MM.1S (cell line): ENCODE data around the gene SESTD1.

Experiments
- DNase-seq: peaks from one replicate; pipeline ENCODE4 v3.0.0-alpha.2; 2015
- H2AFZ ChIP-seq: fragments of 300-600 bp; sonication (generic); 2 replicates; pipeline ENCODE4 v1.6.0; 2016; ENCODE audit warnings: antibody characterized with exemption, low read length
- H3F3A ChIP-seq: fragments of 300-600 bp; sonication (generic); 2 replicates; pipeline ENCODE4 v1.6.1; 2016; ENCODE audit warnings: mild to moderate bottlenecking, antibody characterized with exemption, low read length, moderate library complexity, mixed read lengths; ENCODE audit not compliant: insufficient read depth
- H3K27ac ChIP-seq: fragments of 300-600 bp; sonication (generic); 2 replicates; pipeline ENCODE4 v1.5.1; 2016; ENCODE audit warnings: mild to moderate bottlenecking, low read length
- H3K27me3 ChIP-seq: fragments of 300-600 bp; sonication (generic); replicated peaks from 2 replicates; pipeline ENCODE4 v1.6.0; 2016; ENCODE audit warnings: low read length; ENCODE audit not compliant: insufficient read depth
- H3K36me3 ChIP-seq: fragments of 300-600 bp; sonication (generic); replicated peaks from 2 replicates; pipeline ENCODE4 v1.6.1; 2016; ENCODE audit warnings: mild to moderate bottlenecking, low read length, mixed read lengths; ENCODE audit not compliant: insufficient read depth
- H3K4me1 ChIP-seq: fragments of 300-600 bp; sonication (generic); 2 replicates; pipeline ENCODE4 v1.6.1; 2016; ENCODE audit warnings: low read length, mixed read lengths
- H3K4me2 ChIP-seq: fragments of 300-600 bp; sonication (generic); 2 replicates; pipeline ENCODE4 v1.6.0; 2016; ENCODE audit warnings: low read depth, low read length
- H3K4me3 ChIP-seq: fragments of 300-600 bp; sonication (generic); 2 replicates; pipeline ENCODE4 v1.5.1; 2016; ENCODE audit warnings: low read length, mixed read lengths
- H3K79me2 ChIP-seq: fragments of 300-600 bp; sonication (generic); 2 replicates; pipeline ENCODE4 v1.6.1; 2016; ENCODE audit warnings: mixed run types, low read length, mixed read lengths
- H3K9ac ChIP-seq: fragments of 300-600 bp; sonication (generic); 2 replicates; pipeline ENCODE4 v1.6.1; 2016; ENCODE audit warnings: low read length, mixed read lengths
- H3K9me2 ChIP-seq: fragments of 300-600 bp; sonication (generic); replicated peaks from 2 replicates; pipeline ENCODE4 v1.6.1; 2016; ENCODE audit warnings: mild to moderate bottlenecking, low read length, mixed read lengths; ENCODE audit not compliant: insufficient read depth
- H3K9me3 ChIP-seq: fragments of 300-600 bp; sonication (generic); replicated peaks from 2 replicates; pipeline ENCODE4 v1.6.1; 2016; ENCODE audit warnings: mild to moderate bottlenecking, low read length, mixed read lengths; ENCODE audit not compliant: insufficient read depth
- H4K20me1 ChIP-seq: fragments of 300-600 bp; sonication (generic); 2 replicates; pipeline ENCODE4 v1.6.1; 2016; ENCODE audit warnings: mild to moderate bottlenecking, low read length, moderate library complexity, mixed read lengths; ENCODE audit not compliant: insufficient read depth
- EZH2 ChIP-seq: fragments of 300-600 bp; sonication (generic); optimal IDR thresholded peaks from 2 replicates; pipeline ENCODE3; 2017; ENCODE audit warnings: low read depth, mild to moderate bottlenecking, antibody characterized with exemption, low read length, mixed read lengths
- EZH2phosphoT487 ChIP-seq: fragments of 300-600 bp; sonication (generic); IDR thresholded peaks from 2 replicates; pipeline ENCODE4 v1.6.1; 2018; ENCODE audit warnings: antibody characterized with exemption, low read length
- TF ChIP-seq, protein P1 (sequence below): fragments of 300-600 bp; sonication (generic); IDR thresholded peaks from 2 replicates; pipeline ENCODE4 v1.5.1; 2016; ENCODE audit warnings: antibody characterized with exemption, low read length, mixed read lengths

SESTD1 gene

DNA sequence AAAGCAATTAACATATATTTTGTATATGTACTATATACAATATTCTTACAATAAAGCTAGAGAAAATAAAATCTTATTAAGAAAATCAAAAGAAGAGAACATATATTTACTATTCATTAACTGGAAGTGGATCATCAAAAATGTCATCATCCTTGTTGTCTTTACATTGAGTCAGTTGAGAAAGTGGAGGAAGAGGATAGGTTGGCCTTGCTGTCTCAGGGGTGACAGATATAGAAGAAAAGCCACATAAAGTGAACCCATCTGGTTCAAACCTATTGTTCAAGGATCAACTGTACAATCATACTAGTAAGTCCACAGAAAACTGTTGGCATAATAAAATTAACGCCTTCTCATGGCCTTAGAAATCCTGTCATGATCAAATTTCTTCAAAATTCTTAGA is 26.6 kb downstream of the SESTD1 start:
- Histone ChIP-seq H3K4me2 (no peak overlapping the region), H3K27ac (no peak overlapping the region), H3K4me1 (peaks cover 10% of the 10 kb centered on the region)

GRCh38 chr2:179237209-179237946 is 27.3 kb downstream of the SESTD1 start:
- TF ChIP-seq EZH2, result no peak
- no peak for TF ChIP-seq EZH2phosphoT487
- Histone ChIP-seq H3K9ac (no peak overlapping the region), H3K79me2 (peaks cover 29% of the 10 kb centered on the region), H3K4me1 (peaks cover 10% of the 10 kb centered on the region), H3K27ac (no peak overlapping the region), H2AFZ (no peak overlapping the region), H3F3A (peaks cover 4% of the 10 kb centered on the region; the same call in 1 of the 2 replicates), H3K9me3 (no peaks in the 10 kb centered on the region), H3K36me3 (no peaks in the 10 kb centered on the region), H4K20me1 (no peaks in the 10 kb centered on the region), H3K27me3 (no peaks in the 10 kb centered on the region), H3K9me2 (no peaks in the 10 kb centered on the region), H3K4me2 (no peak overlapping the region), H3K4me3 (no peak overlapping the region)
- no peak for DNase-seq

More for the DNA sequence above, 26.6 kb downstream of the SESTD1 start:
- peaks cover 4% of the 10 kb centered on the region; the same call in 1 of the 2 replicates for H3F3A ChIP-seq
- H3K79me2 ChIP-seq, result peaks cover 32% of the 10 kb centered on the region
- no peaks in the 10 kb centered on the region for H3K27me3 ChIP-seq
- no peaks in the 10 kb centered on the region for H4K20me1 ChIP-seq
- H3K9me2 ChIP-seq, result no peaks in the 10 kb centered on the region
- no peaks in the 10 kb centered on the region for H3K9me3 ChIP-seq
- TF ChIP-seq EZH2, result no peak
- TF ChIP-seq, protein P1, sequence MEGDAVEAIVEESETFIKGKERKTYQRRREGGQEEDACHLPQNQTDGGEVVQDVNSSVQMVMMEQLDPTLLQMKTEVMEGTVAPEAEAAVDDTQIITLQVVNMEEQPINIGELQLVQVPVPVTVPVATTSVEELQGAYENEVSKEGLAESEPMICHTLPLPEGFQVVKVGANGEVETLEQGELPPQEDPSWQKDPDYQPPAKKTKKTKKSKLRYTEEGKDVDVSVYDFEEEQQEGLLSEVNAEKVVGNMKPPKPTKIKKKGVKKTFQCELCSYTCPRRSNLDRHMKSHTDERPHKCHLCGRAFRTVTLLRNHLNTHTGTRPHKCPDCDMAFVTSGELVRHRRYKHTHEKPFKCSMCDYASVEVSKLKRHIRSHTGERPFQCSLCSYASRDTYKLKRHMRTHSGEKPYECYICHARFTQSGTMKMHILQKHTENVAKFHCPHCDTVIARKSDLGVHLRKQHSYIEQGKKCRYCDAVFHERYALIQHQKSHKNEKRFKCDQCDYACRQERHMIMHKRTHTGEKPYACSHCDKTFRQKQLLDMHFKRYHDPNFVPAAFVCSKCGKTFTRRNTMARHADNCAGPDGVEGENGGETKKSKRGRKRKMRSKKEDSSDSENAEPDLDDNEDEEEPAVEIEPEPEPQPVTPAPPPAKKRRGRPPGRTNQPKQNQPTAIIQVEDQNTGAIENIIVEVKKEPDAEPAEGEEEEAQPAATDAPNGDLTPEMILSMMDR, result no peak
- no peak for TF ChIP-seq EZH2phosphoT487
- no peak for DNase-seq
- H3K36me3 ChIP-seq, result no peaks in the 10 kb centered on the region
- H3K9ac ChIP-seq, result no peak overlapping the region
- H3K4me3 ChIP-seq, result no peak overlapping the region
- no peak overlapping the region for H2AFZ ChIP-seq

DNA sequence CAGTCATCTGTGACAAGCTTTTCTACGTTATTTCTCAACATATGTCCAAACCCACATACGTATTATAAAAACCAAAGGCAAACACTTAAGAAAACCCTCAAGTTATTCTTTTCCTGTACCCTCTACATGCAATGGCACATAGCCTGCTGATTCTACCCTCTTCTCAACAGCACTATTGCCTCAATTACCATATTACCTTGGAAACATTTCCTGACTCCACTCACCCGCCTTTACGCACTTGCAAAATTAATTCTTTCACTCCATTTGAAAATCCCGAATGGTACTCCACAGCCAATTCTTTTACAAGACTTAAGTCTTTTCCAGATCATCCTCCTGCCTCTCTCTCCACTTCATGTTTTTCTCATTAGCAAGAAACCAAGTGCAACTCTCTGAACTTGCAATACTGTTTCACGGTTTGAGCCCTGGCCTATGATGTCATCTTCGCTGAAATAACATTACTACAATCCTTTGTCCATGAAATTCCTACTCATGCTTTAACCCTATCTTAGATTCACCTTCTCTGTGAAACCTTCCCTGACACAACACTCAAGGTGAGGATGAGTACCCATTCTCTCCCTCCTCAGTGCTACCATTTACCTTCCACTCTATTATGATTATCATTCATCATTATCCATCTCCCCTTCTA is 29.0 kb downstream of the SESTD1 start:
- no peaks in the 10 kb centered on the region for H3K9me3 ChIP-seq
- H3K4me1 ChIP-seq, result peaks cover 10% of the 10 kb centered on the region
- H3K4me3 ChIP-seq, result no peak overlapping the region
- TF ChIP-seq EZH2phosphoT487 (no peak), EZH2 (no peak)
- TF ChIP-seq, protein P1, result no peak
- H3K27ac ChIP-seq, result no peak overlapping the region
- H3K4me2 ChIP-seq, result no peak overlapping the region
- peaks cover 19% of the 10 kb centered on the region for H3K79me2 ChIP-seq
- peaks cover 4% of the 10 kb centered on the region; the same call in 1 of the 2 replicates for H3F3A ChIP-seq
- H3K36me3 ChIP-seq, result no peaks in the 10 kb centered on the region
- H3K27me3 ChIP-seq, result no peaks in the 10 kb centered on the region
- no peaks in the 10 kb centered on the region for H3K9me2 ChIP-seq
- H3K9ac ChIP-seq, result no peak overlapping the region
- no peak for DNase-seq
- no peak overlapping the region for H2AFZ ChIP-seq
- H4K20me1 ChIP-seq, result no peaks in the 10 kb centered on the region
